ENCODE results near the gene H3-3A.

The H3-3A gene

DNA sequence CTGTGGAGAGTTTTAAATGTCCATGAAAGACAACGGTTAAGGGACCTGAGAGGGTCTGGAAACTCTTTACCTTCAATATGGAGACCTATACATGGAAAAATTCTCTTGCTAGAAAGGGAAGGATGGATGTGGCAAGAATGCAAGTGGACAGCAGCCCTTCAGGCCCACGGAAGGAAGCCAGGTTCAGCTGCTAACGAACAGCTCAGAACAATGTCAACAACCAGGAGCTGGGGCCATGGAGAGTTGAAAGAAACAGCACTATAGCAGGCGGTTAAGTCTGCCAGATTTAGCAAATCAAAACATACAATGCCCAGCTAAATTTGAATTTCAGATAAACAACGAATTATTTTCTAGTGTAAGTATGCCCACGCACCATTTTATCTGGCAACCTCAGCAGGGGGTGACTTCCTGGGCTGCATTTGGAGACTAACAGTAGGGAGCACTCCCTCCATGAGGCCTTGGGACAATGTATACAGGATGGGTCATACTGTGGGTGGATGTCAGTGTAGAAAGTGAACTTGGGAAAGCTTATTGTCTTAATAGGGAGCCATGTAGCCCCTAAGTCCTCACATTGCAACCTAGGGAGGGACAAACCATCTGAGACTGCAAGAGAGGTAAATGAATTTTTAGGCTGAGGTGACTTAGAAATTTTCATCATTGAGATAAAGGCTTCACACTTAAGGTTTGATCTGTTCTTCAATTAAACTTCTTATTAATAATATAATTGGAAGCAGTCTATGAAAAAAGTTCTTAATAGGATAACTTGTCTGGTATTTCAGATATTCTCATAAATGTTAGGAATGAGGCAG, 7.8 kb upstream of the H3-3A start:
- DNase-seq (ENCODE audit: low read depth in 2 of 2) = no peak

DNA sequence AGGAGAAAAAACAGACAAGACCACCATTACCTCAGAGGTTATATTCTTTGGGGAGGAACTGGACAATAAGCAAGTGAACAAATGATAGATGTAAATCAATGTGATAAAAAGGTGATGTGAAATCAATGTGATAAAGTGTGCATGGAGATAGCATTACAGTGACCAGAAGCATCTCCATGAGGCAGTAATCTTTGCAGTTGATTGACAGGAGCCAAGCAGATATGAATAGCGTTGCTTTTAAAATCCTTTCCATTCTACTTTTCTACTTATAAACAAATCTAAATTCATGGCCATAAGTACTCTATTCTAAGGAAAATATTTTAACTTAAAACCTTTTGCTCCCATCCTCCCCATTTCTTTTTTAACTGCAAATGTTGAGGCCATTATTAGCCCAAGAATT, 2.8 kb upstream of the H3-3A start:
- no peak for DNase-seq (ENCODE audit: low read depth in 2 of 2)

DNA sequence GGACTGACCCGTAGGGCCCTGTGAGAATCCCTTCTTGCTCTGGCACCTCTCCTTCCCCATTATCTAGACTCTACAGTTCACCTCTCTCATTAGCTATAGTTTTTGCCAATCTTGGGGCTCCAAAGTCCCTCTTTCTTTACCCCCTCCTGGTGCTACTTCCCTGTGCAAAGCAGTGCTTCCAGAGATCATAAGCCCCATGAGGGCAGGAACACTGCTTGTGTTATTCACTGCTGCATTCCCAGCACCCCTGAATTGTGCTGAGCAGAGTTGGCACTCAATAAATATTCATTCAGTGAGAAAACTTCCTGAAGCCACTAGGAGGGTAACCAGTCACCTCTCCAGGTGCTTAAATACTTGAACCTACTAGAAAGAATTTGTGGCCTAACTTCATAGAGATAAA, 2.1 kb upstream of the H3-3A start:
- DNase-seq (ENCODE audit: low read depth in 2 of 2) = no peak

DNA sequence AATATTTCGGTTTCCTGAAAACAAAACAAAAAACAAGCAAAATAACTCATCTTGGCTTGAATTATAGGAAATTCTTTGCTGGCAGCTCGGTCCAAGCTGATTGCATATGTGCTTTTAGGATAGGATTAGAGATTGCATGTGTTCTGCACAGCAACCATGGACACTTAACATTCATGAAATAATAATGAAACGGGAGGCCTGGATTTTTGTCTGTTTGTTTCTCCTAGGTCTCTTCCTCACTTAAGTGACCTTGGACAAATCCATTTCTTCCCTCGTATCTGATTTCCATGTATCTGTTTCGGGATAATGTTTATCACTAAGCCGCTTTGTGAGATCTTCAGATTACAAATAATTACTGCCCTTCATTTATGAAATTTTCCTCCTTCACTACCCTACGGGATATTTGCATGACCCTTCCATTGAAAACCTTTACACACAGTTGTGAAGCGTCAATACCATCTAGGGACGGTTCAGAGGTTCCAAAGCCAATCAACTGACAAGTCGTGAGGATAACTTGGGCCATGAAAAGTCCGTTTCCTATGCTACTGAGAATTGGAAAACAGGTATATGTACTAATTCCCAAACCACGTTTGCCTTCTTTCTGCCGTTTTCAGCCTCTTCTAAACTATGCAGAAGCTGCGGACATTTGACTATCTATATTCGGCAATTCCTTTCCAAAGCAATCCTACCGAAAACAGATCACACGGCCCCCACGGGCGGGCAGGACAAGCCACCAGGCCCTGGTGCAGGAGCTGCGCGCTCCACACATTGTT, 1.3 kb upstream of the H3-3A start:
- DNase-seq (ENCODE audit: low read depth in 2 of 2) = no peak

DNA sequence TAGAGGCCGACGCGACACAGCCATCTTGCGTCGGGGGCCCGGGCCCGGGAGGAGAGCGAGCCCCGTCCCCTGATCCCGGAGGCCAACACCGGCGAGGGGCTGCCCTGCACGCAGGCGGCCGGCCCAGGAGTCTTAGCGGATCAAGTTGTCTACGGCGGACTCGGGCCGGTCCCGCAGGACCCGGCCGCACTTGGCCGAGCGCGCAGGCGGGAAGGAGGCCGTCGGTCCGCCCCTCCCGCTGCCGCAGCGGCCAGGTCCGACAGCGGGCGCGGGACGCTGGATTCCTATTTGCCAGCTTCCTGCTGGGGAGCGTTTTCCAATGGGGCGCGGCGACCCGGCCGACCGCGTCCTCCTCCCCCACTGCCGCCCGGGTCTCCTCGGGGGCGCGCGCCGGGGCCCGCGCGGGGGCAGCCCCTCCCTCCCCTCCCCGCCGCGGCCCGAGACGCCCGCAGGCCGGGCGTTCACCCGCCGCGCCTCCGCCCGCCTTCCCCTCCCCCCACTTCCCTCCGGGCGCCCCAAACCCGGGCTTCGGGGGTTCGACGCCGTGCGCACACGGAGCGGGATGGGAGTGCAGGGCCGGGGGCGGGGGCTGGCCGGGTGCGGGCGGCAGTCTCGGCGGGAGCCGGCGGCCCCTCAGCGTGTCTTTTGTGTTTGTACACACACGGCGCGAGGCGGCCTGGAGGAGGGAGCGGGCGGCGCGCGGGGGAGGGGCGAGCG, 517 bp upstream of the H3-3A start:
- no peak for DNase-seq (ENCODE audit: low read depth in 2 of 2)

DNA sequence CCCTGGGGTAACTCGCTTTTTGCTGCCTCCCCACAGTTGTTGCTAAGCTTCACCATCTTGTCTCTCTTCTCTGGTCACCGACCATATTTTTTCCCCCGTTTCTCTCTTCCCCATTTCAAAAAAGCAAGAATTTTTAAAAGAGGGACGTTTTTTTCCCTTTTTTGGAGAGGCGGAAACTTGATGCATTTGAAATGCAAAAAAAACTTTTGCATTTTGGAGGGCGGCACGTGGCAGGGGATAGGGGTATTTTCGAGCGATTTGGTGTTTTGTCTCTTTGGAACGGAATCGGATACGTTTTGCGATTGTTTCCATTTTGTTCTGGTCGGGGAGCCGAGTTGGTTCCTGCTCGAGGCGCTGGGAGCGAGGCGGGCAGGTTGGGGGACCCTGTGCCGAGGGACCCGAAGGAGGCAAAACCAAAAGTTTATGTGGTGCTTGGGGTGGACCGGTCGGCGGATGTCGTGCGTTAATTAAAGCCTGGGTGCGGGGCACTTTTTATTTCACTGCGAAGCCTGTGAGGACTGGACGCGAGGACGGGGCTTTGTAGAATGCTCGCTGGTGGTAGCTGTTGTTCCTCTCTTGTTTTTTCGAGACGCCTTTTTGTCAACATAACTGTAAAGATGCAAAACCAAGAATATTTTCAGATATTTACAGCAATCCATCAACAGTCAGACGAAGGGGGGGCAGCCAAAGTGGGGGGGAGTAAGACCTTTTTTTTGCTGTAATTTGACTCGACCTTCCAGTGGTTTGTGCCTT, 884 bp downstream of the H3-3A start:
- peak in 1 of 2 donors; percentile 9 for DNase-seq (ENCODE audit: low read depth in 2 of 2)

DNA sequence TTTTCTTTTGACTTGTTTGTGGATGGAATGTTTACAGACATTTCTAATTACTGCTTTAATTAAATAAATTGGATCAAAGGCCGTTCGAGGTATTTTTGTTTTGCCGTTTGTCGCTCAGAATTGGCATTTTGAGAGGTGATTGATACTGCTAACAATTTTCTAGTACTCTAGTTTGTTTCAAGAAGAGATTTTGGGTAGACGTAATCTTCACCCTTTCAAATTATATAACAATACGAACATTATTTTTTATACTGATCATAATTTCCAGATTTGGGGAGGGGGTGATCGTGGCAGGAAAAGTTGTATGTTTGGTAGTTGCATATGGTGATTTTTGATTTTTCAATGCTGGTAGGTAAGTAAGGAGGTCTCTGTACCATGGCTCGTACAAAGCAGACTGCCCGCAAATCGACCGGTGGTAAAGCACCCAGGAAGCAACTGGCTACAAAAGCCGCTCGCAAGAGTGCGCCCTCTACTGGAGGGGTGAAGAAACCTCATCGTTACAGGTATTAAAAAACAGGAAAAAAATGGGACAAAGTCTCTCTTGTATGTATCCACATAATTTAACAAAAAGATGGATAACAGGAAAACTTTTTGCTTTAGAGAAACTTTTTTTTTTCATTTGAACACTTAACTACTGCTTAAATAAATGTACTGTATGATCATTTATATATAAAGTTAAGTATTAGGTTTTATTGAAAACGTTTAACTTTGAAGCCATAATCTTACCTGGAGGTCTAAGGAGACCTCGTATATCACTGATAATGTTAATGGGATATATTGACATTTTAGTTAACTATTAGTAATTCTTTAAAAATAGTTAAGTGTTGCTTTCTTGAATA, 1.7 kb downstream of the H3-3A start:
- no peak for DNase-seq (ENCODE audit: low read depth in 2 of 2)

DNA sequence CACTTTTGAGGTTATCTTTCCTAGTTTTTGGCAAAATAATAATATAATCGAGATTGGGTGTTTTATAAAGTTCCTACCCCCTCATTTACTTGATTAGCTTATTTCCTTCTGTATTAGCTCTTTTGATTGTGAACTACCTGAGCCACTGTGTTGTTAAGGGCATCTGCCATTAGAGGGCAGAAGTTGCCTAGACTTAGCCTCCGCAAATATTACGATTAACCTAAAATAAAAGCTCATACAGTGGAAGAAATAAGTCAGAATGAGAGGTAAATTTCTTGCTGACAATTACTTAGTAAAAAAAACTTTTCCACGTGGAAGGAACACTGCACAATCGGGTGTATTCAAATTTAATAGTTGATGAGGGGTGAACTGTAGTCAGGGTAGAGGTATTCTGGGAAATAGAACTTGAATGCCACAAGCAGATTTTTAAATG, 2.3 kb downstream of the H3-3A start:
- no peak for DNase-seq (ENCODE audit: low read depth in 2 of 2)

DNA sequence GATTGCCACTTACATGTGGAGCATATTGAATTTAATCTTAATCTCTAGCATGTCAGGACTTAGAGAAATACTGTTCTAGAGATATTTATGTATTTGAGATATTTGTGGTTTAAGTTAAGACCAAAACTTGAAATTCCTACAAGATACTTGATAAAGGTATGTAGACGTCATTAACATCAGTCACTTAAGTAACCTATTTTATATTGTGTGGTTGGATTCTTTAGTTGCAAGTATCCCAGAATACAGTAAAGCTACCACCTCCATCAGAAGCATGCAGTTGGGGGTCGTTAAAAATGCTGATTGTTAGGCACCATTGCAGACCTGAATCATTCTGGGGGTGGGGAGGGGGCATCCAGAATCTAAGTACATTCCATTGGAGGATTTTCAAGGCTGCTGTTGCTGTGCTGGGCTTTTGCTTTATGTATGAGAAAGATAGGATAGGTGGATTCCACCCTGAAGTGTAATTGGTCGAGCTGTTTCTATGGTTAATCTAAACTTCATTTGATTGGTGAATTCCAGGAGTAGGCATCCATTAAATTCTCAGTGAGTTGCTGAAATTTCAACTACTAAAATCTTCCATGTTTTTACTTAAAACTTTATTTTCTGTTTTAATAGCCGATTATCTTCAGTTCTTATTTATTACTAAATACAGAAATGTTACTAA, 4.0 kb downstream of the H3-3A start:
- no peak for DNase-seq (ENCODE audit: low read depth in 2 of 2)

DNA sequence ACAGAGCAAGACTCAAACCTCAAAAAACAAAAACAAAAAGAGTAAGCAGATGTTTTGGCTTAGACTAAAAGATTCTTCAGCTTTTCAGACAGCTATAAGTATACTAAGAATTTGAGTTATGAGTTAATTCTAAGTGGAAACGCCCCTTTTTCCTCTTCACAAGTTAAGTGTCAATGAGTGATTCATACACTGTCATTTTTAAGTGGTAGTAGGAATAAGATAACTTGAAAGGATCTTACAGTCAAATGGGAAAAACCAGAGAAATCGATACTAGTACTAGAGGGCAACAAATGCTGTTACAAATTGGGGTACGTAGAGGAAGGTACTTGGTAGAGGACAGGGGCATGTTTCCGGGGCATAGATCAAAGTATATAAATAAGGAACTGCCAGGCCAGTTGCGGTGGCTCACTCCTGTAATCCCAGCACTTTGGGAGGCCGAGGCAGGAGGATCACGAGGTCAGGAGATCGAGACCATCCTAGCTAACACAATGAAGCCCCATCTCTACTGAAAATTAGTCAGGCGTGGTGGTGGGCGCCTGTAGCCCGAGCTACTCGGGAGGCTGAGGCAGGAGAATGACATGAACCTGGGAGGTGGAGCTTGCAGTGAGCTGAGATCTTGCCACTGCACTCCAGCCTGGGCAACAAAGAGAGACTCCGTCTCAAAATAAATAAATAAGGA, 7.4 kb downstream of the H3-3A start:
- DNase-seq (ENCODE audit: low read depth in 2 of 2) = no peak

DNA sequence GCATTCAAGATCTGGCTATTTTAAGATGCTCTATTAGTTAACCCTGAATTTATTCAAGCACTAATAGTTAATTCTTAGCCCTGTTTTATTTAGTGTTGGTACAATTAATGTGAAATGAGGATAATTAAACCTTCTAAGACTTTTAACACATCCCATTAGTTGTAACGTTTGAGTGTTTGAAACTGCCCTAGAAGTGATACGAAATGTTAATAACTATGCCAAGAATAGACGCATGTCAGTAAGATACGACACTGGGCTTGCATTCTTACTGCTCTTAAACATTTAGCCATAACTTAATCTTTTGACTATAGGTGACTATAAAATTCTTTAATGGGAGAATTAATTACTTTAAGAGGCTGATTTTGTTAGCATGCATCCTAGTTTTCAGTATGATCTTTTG, 9.8 kb downstream of the H3-3A start:
- no peak for DNase-seq (ENCODE audit: low read depth in 2 of 2)

DNA sequence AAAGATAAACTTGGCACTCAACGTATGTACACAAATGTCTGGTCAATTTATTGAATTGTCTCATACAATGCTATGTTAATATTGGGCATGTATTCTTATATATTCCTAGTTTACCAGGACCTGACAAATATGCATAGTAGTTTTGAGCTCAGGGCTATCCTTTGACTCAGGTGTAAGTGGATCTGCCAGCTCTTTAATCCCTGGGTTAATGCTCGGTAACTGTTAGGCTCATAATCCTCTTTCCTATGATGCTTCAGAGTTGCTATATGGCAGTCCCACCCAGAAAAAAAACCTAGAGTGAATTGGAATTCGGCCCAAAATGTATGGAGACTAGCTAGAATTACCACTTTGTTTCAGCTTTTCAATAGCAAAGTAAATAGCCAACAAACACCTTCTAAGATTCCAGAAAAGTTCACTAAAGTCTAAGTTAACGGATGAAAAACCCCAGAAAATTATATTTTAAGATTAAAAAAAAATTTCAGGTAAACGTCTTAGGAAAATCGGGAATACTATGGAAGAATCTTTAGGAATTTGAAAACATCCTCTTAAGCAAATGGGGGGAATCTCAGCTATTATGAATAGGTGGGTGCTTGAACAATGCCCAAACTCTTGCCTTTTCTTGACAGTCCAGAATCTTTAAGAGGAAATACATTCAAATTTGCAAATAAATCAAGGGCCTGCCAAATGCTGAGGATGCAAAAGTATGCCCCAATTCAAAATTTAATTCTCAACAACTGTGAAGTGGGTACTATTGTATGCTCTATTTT, 10.9 kb downstream of the H3-3A start:
- no peak for DNase-seq (ENCODE audit: low read depth in 2 of 2)

DNA sequence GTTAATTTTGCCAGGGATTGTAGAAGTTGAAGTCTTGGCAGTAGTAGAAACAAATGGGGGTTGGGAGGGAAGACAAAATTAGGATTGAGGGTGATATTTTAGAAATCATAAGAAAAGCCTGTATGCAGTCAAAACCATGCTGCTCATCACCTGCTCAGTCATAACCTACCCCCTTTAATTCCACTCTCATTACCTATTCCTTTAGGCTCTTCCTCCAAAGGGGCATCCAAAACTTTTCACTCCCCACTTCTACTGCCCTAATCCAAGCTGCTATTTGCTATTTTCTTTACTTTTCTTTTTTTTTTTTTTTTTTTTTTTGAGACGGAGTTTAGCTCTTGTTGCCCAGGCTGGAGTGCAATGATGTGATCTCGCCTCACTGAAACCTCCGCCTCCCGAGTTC, 11.5 kb downstream of the H3-3A start:
- DNase-seq (ENCODE audit: low read depth in 2 of 2) = no peak

DNA sequence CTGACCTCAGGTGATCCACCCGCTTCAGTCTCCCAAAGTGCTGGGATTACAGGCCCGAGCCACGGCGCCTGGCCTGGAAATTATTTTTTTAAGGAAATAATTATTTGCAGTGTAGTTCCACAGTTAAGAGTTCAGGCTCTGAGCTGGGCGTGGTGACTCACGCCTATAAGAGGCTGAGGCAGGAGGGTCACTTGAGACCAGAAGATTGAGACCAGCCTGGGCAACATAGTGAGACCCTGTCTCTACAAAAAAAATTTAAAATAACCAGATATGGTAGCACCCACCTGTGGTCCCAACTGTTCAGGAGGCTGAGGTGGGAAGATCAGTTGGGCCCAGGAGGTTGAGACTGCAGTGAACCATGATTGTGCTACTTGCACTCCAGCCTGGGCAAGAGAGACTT, 13.9 kb downstream of the H3-3A start:
- DNase-seq (ENCODE audit: low read depth in 2 of 2) = no peak

DNA sequence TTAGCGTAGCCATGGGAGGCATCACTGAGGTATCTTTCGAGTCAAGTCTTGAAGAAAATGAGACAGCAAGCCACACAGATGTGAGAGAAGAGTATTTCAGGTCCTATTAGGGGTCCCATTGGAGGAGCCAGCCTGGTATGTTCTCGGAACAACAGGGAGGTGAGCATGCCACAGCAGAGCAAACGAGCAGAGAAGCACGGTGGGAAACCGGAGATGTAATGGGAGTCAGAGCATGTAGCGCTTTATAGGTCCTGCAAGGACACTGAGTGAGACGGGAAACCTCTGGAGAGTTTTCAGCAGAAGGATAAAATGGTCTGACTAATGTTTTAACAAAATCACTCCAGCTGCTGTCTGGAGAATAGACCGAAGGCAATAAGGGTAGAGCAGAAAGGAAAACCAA, 15.9 kb downstream of the H3-3A start:
- DNase-seq (ENCODE audit: low read depth in 2 of 2) = no peak

DNA sequence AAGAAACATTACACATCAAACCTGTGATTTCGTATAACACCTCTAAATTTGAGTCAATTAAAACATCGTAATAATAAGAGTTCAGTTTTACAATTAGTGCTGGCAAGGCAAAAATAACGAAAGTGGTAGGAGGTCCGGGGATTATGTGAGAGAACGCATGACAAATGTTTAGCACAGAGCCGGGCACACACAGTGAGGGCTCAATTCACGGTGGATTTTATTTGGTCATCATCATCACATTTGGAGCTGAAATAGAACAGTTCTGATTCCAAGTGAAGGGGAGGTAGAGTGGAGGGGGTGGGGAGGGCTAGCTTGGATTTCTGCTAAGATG, 20.0 kb downstream of the H3-3A start:
- DNase-seq (ENCODE audit: low read depth in 2 of 2) = no peak

DNA sequence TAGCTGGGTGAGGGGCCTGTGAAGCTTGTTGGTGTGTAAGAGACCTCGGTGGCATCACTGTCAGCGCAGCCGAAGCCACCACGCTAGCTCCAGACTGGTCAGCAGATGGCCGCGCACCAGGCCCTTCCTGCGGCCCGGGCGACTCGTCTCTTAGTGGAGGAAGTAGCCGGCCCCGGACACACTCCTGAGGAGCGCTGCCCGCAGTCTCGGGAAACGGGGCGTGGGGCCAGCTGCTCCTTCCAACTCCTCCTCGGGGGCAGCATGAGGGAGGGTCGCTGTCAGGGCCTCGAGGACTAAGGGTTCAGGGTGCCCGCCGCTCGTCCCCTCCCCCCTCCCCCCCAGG, 20.4 kb downstream of the H3-3A start:
- DNase-seq (ENCODE audit: low read depth in 2 of 2) = no peak

DNA sequence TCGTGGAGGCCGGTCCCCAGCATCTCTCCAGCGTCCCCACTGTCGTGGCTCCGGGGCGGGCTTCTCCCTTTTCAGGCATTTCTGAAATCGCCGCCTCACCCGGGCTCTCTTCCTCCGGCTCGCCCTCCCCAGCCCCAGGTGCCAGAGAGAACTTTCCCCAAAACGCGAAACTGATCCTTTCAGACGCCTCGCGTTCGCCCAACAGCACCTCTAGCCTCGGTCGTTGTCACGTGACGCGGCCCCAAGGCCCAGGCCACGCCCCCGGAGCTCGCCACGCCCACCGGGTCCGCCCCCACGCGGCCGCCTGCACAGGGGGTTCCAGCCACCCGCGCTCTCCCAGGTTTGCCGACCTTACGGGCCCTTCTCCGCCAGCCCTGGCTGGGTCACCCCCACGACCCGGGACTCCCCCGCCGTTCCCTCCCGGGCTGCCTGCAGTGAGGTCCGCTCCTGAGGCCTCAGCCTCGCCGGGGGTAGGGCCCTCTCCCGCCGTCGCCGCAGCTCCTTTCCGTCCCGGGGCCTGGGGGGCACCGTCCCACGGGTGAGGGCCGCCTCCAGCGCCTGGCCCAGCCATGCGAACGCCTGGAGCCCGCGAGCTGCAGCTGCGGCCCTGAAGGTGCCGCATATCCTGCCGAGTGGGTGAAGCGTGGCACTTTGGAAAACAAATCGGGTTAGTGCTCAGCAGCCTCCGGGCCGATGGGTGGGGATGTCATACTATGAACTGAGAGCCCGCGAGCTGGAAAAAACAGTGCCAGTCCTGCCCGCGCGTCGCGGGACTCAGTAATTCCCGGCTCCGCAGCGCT, 21.0 kb downstream of the H3-3A start:
- DNase-seq (ENCODE audit: low read depth in 2 of 2) = peak; percentile 82 to 88
